Smooth muscle cell (in vitro differentiated cells): ENCODE results near the gene HSD17B1. TPM values are rescaled to one million over a fixed set of nuclear protein-coding genes. Genes with fewer than 3 reads are reported as not detected.
"Not testable (repeated sequence)": the region's sequence is repeated elsewhere in the genome, so short reads cannot be mapped to it uniquely, and the experiment has no call there.

Experiments
- DNase-seq: peaks from one replicate; lab custom pipeline; 2025; ENCODE audit not compliant: unreplicated experiment; lab: John Stamatoyannopoulos, UW
- H2AFZ ChIP-seq: fragments of 200-600 bp; sonication (generic); 2 replicates; pipeline ENCODE4 v1.6.0; 2016; ENCODE audit warnings: antibody characterized with exemption, low read depth, mild to moderate bottlenecking
- H3F3A ChIP-seq: fragments of 200-600 bp; sonication (generic); 2 replicates; pipeline ENCODE4 v1.6.0; 2017; ENCODE audit warnings: antibody characterized with exemption, low read depth
- H3K27ac ChIP-seq: fragments of 200-600 bp; sonication (generic); 2 replicates; pipeline ENCODE4 v1.5.1; 2016; ENCODE audit warnings: low read depth, mild to moderate bottlenecking
- H3K27me3 ChIP-seq: fragments of 200-600 bp; sonication (generic); 2 replicates; pipeline ENCODE4 v1.6.1; 2016; ENCODE audit warnings: low read depth, mild to moderate bottlenecking
- H3K36me3 ChIP-seq: fragments of 200-600 bp; sonication (generic); 2 replicates; pipeline ENCODE4 v1.5.1; 2016; ENCODE audit warnings: low read depth
- H3K4me1 ChIP-seq: fragments of 200-600 bp; sonication (generic); 2 replicates; pipeline ENCODE4 v1.5.1; 2016; ENCODE audit warnings: low read depth
- H3K4me2 ChIP-seq: fragments of 200-600 bp; sonication (generic); 2 replicates; pipeline ENCODE4 v1.6.0; 2016; ENCODE audit warnings: mild to moderate bottlenecking
- H3K4me3 ChIP-seq: fragments of 200-600 bp; sonication (generic); 2 replicates; pipeline ENCODE4 v1.5.1; 2016; ENCODE audit warnings: mild to moderate bottlenecking
- H3K79me2 ChIP-seq: fragments of 200-600 bp; sonication (generic); 2 replicates; pipeline ENCODE4 v1.6.0; 2016; ENCODE audit warnings: low read depth, mild to moderate bottlenecking
- H3K9ac ChIP-seq: fragments of 200-600 bp; sonication (generic); 2 replicates; pipeline ENCODE4 v1.6.0; 2016; ENCODE audit warnings: low read depth
- H3K9me3 ChIP-seq: fragments of 200-600 bp; sonication (generic); replicated peaks from 2 replicates; pipeline ENCODE4 v1.5.1; 2016; ENCODE audit warnings: low read depth
- H4K20me1 ChIP-seq: fragments of 200-600 bp; sonication (generic); 2 replicates; pipeline ENCODE4 v1.6.0; 2016; ENCODE audit warnings: low read depth
- WGBS: methylation state at CpG from one replicate; pipeline ENCODE4 v1.1.7; 2016; ENCODE audit warnings: low lambda C conversion rate; 5-methylcytosine and 5-hydroxymethylcytosine counted together
- polyA plus RNA-seq: library from polyadenylated mRNA; unstranded; fragments of >200 nt; fragmentation: Nextera tagmentation; extraction: Ambion mirVana; gene quantifications from 2 replicates; pipeline ENCODE4 v1.2.1, GENCODE V29; 2016
- total RNA-seq: library from RNA; depleted of rRNA; stranded (reverse); fragments of >200 nt; gene quantifications from 2 replicates; pipeline ENCODE4 v1.2.3, GENCODE V29; 2014
- TF ChIP-seq, protein P1 (sequence below): fragments of 200-600 bp; sonication (generic); IDR thresholded peaks from 2 replicates; pipeline ENCODE4 v1.5.1; 2017; ENCODE audit warnings: borderline replicate concordance, mild to moderate bottlenecking, antibody characterized with exemption; ENCODE audit not compliant: insufficient read depth, poor library complexity, severe bottlenecking

Gene HSD17B1
- total and polyA plus RNA-seq, 2 experiments from 2014 or later, result 0.40 to 3.5 TPM

GRCh38 chr17:42554250-42555121, 1.8 kb downstream of the HSD17B1 start:
- Histone ChIP-seq H3K4me3 (peak overlapping the region; percentile 69), H3K36me3 (no peaks in the 10 kb centered on the region), H3K9ac (peak overlapping the region; percentile 75), H3K9me3 (no peaks in the 10 kb centered on the region), H3K4me1 (peaks cover 16% of the 10 kb centered on the region), H3K79me2 (peaks cover 20% of the 10 kb centered on the region), H3K27ac (peak overlapping the region; percentile 32), H3K4me2 (peak overlapping the region; percentile 96), H3K27me3 (no peaks in the 10 kb centered on the region), H4K20me1 (peaks cover 6% of the 10 kb centered on the region), H3F3A (no peaks in the 10 kb centered on the region), H2AFZ (peak overlapping the region; percentile 67)
- TF ChIP-seq, protein P1, sequence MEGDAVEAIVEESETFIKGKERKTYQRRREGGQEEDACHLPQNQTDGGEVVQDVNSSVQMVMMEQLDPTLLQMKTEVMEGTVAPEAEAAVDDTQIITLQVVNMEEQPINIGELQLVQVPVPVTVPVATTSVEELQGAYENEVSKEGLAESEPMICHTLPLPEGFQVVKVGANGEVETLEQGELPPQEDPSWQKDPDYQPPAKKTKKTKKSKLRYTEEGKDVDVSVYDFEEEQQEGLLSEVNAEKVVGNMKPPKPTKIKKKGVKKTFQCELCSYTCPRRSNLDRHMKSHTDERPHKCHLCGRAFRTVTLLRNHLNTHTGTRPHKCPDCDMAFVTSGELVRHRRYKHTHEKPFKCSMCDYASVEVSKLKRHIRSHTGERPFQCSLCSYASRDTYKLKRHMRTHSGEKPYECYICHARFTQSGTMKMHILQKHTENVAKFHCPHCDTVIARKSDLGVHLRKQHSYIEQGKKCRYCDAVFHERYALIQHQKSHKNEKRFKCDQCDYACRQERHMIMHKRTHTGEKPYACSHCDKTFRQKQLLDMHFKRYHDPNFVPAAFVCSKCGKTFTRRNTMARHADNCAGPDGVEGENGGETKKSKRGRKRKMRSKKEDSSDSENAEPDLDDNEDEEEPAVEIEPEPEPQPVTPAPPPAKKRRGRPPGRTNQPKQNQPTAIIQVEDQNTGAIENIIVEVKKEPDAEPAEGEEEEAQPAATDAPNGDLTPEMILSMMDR, result no peak
- peak; percentile 45 for DNase-seq
- 1% methylated on average over 67 of the region's 82 CpGs for WGBS

- no peak for DNase-seq
- H2AFZ ChIP-seq, result peak overlapping the region; percentile 67
- TF ChIP-seq, protein P1, result no peak
Measured at GRCh38 chr17:42555122-42555622, 2.4 kb downstream of the HSD17B1 start.

DNA sequence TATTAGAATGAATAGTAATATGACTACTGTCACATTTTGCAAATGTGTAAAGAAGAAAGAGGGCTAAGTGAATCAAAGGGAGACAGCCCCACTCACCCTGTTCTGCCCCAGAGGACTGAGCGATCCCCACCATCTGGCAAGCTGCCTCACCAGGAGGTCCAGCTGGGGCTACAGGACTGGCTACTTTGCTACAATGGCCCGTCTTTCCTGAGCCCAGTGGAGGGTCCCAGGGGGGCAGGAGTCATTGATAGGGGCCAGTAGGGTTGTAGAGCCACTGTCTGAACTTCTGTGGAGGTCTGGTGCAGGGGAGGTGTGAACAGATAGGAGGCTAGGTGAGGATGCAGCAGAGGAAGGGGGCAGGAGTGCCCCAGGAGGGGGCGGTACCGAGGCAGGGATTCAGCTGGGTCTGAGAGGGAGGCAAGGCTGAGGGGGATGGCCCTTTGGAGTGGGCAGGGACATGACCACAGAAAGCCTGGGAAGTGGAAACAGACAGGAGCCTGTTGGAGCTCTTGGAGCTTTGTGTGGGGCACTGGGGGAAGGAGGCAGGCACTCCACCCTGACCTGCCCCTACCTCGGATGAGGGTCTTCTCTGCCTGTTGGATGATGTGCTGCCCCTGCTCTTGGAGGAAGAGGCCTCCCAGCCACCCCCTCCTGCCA, 3.4 kb downstream of the HSD17B1 start:
- DNase-seq, H3F3A ChIP-seq, H3K36me3 ChIP-seq, H2AFZ ChIP-seq, H3K4me3 ChIP-seq, H3K27ac ChIP-seq, H3K9ac ChIP-seq, H3K9me3 ChIP-seq, H4K20me1 ChIP-seq, H3K27me3 ChIP-seq: not testable (repeated sequence)
- Histone ChIP-seq H3K4me2 (peak overlapping the region; percentile 96), H3K4me1 (peaks cover 16% of the 10 kb centered on the region), H3K79me2 (peaks cover 20% of the 10 kb centered on the region)
- WGBS, result 52% methylated on average over 5 of the region's 5 CpGs
- TF ChIP-seq, protein P1, result peak; percentile 12

More at GRCh38 chr17:42555122-42555622, 2.4 kb downstream of the HSD17B1 start:
- no peaks in the 10 kb centered on the region for H3K9me3 ChIP-seq
- WGBS, result 38% methylated on average over 4 of the region's 4 CpGs
- no peaks in the 10 kb centered on the region for H3K27me3 ChIP-seq
- peak overlapping the region; percentile 32 for H3K27ac ChIP-seq
- peaks cover 20% of the 10 kb centered on the region for H3K79me2 ChIP-seq
- H3K36me3 ChIP-seq, result no peaks in the 10 kb centered on the region
- H3K4me3 ChIP-seq, result peak overlapping the region; percentile 69
- H4K20me1 ChIP-seq, result peaks cover 6% of the 10 kb centered on the region
- H3F3A ChIP-seq, result no peaks in the 10 kb centered on the region
- H3K4me1 ChIP-seq, result peaks cover 16% of the 10 kb centered on the region
- peak overlapping the region; percentile 96 for H3K4me2 ChIP-seq
- H3K9ac ChIP-seq, result peak overlapping the region; percentile 75
